Erythroblast (primary cell): ENCODE data around the gene LINC00305.

ENCODE experiments used
- GATA1 ChIP-seq: IDR thresholded peaks from 2 replicates; pipeline ENCODE4 v1.6.1; 2011; ENCODE audit warnings: low read depth, mild to moderate bottlenecking, control low read depth, low read length, moderate library complexity
- POLR2A ChIP-seq: IDR thresholded peaks from 2 replicates; pipeline ENCODE4 v1.6.1; 2011; ENCODE audit warnings: mild to moderate bottlenecking, low read length

DNA sequence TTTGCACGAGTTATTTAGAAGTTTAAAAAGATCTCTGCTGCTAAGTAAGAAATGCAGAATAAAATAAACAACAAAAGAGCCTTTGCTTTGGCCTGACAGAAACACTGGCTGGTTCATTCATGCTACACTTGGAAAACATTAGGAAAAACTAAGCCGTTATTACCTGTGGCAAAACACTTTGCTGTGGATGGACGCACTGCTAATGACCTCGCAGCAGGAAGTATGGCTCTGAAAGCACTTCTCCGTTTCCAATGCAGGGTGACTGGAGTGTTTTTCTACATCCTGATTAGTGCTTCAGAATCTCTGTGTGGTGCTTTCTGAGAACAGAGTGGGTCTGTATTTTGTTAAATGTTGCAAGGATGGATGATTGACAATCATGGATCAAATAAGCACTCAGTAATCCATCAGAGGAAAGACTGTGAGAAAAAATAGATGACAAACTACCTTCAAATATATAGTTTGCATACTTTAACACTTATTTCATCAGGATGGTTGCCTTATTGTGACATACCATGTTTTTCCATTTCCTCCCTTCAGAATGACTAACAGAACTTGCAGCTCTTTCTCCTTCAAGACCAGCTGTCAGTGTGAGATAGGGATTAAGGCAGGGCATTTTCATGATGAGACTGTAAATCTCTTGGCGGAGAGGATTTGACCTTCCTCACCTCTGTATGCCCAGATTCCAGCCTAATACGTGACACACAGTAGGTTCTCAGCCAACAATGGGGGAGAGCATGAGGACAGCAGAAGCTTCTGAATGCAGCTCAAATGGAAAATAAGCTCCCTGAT, 38.0 kb downstream of the LINC00305 start:
- no peak for TF ChIP-seq POLR2A
- TF ChIP-seq GATA1 = no peak
